ENCODE data around the gene KCNAB2.
A peak's percentile ranks its signal among the peaks of the same experiment; 100 is the strongest.

KCNAB2 gene

DNA sequence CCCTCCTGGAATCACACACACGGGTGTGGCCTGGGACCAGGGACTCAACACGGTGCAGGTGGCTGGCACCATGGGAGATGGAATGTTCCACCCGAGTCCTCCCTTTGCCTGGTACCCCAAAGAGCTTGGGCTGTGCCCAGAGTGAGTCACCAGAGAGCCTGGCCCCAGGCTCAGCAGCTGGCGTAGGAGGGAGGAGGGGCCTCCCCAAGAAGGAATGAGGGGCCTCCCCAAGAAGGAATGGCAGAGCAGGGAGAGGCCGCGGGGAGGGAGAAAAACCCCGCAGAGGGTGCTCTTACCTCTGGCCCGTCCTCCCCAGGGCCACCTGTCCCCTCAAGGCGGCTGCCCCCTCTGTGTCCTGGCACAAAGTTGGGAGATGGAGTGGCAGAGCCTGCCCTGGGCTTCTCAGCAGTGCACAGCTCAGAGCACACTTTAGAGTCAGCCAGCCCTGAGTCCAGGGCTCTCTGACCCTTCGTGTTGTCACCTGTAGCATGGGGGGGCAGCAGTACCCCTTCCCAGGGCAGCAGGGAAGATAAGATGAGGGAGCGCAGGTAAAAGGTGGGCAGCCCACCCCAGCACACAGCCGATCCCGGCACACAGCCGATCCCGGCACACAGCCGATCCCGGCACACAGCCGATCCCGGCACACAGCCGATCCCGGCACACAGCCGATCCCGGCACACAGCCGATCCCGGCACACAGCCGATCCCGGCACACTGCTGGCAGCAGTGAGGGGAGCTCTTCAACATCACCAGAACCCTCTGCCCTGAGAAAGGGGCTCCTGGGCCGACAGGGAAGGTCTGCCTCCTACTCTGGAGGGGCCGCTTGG is 20.2 kb upstream of the KCNAB2 start:
- Histone ChIP-seq H3K4me2 (peak overlapping the region; percentile 95), H2AFZ (ENCODE audit: low read depth) (no peak overlapping the region), H3K4me3 (IDR thresholded peaks at IDR 0.05; ENCODE audit: insufficient read depth, low read depth, low read length) (peak overlapping the region; percentile 66), H3K4me1 (ENCODE audit: low read depth, poor library complexity, severe bottlenecking) (peaks cover 50% of the 10 kb centered on the region), H3K27me3 (ENCODE audit: insufficient read depth, low read depth) (no peaks in the 10 kb centered on the region), H4K20me1 (ENCODE audit: insufficient read depth) (no peaks in the 10 kb centered on the region), H3K79me2 (ENCODE audit: insufficient read depth, low read depth) (peaks cover 44% of the 10 kb centered on the region), H3K9ac (peak overlapping the region; percentile 68; the same call in 1 of the 2 replicates), H3K27ac (peak overlapping the region; percentile 61), H3K36me3 (ENCODE audit: insufficient read depth) (no peaks in the 10 kb centered on the region; the same call in 1 of the 2 replicates)
- no peak for TF ChIP-seq CTCF (conservative IDR thresholded peaks at IDR 0.05; ENCODE audit: low read depth, low read length)

- H3K27ac ChIP-seq = peak overlapping the region; percentile 61
- no peaks in the 10 kb centered on the region for H3K27me3 ChIP-seq (ENCODE audit: insufficient read depth, low read depth)
- no peaks in the 10 kb centered on the region; the same call in 1 of the 2 replicates for H3K36me3 ChIP-seq (ENCODE audit: insufficient read depth)
- H3K9ac ChIP-seq = peak overlapping the region; percentile 68
- H3K79me2 ChIP-seq (ENCODE audit: insufficient read depth, low read depth) = peaks cover 51% of the 10 kb centered on the region
- TF ChIP-seq CTCF (conservative IDR thresholded peaks at IDR 0.05; ENCODE audit: low read depth, low read length) = no peak
- H3K4me2 ChIP-seq = peak overlapping the region; percentile 95
- H3K4me1 ChIP-seq (ENCODE audit: low read depth, poor library complexity, severe bottlenecking) = peaks cover 51% of the 10 kb centered on the region
- peak overlapping the region; percentile 9 for H3K4me3 ChIP-seq (IDR thresholded peaks at IDR 0.05; ENCODE audit: insufficient read depth, low read depth, low read length)
- H4K20me1 ChIP-seq (ENCODE audit: insufficient read depth) = peaks cover under 1% of the 10 kb centered on the region; the same call in 1 of the 2 replicates
- peak overlapping the region; percentile 13 for H2AFZ ChIP-seq (ENCODE audit: low read depth)
Observed at GRCh38 chr1:6026095-6026809, 19.4 kb upstream of the KCNAB2 start.

- no peak overlapping the region for H3K4me3 ChIP-seq (IDR thresholded peaks at IDR 0.05; ENCODE audit: insufficient read depth, low read depth, low read length)
- no peak overlapping the region for H2AFZ ChIP-seq (ENCODE audit: low read depth)
- peaks cover 65% of the 10 kb centered on the region for H3K79me2 ChIP-seq (ENCODE audit: insufficient read depth, low read depth)
- H3K36me3 ChIP-seq (ENCODE audit: insufficient read depth) = no peaks in the 10 kb centered on the region; the same call in 1 of the 2 replicates
- peaks cover 51% of the 10 kb centered on the region for H3K4me1 ChIP-seq (ENCODE audit: low read depth, poor library complexity, severe bottlenecking)
- H3K4me2 ChIP-seq = peak overlapping the region; percentile 95
- no peaks in the 10 kb centered on the region for H3K27me3 ChIP-seq (ENCODE audit: insufficient read depth, low read depth)
- H4K20me1 ChIP-seq (ENCODE audit: insufficient read depth) = peaks cover 8% of the 10 kb centered on the region; the same call in 1 of the 2 replicates
- no peak overlapping the region for H3K27ac ChIP-seq
- no peak overlapping the region for H3K9ac ChIP-seq
- no peak for TF ChIP-seq CTCF (conservative IDR thresholded peaks at IDR 0.05; ENCODE audit: low read depth, low read length)
Observed at GRCh38 chr1:6027591-6027990, 18.1 kb upstream of the KCNAB2 start.

DNA sequence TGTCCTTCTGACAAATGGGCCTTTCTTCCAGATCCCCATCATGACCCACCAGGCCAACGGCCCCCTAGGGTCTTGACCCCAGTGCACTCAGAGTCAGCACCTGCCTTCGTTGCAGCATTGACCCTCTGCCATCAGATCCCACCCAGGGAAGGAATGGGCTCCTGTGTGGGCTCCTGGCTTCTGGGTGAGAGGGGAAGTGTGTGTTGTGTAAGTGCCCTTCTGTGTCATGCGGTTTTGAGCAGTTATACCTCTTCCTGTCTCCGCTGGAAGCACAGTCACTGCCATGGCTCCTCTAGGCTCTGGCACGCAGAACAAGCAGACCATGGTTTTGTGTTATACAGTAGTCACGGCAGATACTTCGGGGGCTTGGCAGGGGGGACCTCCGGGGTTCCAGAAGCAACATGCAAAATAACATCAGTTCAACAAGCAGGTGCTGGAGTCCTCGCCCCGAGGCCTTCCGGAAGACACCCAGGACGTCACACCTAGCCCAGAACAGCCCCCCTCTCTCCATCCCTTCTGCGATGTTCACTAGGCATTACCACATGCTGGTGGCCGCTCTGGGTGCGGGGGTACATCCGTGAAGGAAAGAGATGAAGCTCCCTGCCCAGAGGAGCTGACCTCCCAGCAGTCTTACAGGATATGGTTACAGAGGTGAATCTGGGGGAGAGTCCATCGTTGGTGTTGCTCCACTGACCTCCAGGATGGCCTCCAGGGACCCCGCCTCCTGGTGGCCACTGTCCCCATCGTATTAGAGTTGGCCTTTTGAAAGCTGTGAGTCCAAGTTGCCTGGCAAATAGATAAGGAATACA is 17.4 kb upstream of the KCNAB2 start:
- Histone ChIP-seq H3K27ac (no peak overlapping the region), H4K20me1 (ENCODE audit: insufficient read depth) (peaks cover 10% of the 10 kb centered on the region; the same call in 1 of the 2 replicates), H3K36me3 (ENCODE audit: insufficient read depth) (no peaks in the 10 kb centered on the region; the same call in 1 of the 2 replicates), H3K9ac (no peak overlapping the region), H2AFZ (ENCODE audit: low read depth) (no peak overlapping the region), H3K79me2 (ENCODE audit: insufficient read depth, low read depth) (peaks cover 71% of the 10 kb centered on the region), H3K4me1 (ENCODE audit: low read depth, poor library complexity, severe bottlenecking) (peaks cover 51% of the 10 kb centered on the region), H3K4me2 (peak overlapping the region; percentile 95; the same call in 1 of the 2 replicates), H3K4me3 (IDR thresholded peaks at IDR 0.05; ENCODE audit: insufficient read depth, low read depth, low read length) (no peak overlapping the region), H3K27me3 (ENCODE audit: insufficient read depth, low read depth) (no peaks in the 10 kb centered on the region)
- no peak for TF ChIP-seq CTCF (conservative IDR thresholded peaks at IDR 0.05; ENCODE audit: low read depth, low read length)

All from KMS-11 (cell line).